ENCODE data around the gene KAT7.

DNA sequence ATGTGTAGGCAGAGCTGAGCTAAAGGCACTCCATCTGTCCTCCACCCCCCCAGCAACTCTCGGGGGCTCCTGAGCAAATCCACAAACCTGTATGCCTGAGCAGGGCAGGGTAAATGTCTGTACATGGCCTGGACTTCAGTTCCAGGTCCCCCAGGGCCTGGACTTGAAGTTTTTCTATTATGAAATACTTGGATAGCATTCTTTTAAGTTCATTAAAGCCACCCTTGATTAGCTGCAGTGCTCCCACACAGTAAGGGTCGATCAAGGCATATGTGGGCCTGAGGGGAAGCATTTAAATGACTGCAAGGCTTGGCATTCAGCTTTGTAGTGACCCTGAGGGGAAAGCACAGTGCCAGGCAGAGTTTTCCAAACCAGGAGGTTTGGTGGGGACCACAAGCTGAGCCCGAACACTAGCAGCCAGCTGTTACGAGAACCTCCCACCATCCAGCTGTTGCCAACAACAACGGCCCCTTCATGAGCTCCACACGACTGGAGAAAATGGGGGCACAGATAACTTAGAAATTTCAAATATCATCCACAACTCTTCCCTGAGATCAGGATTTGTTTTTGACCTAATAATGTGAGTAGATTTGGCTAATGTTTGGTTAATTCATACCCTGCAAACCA is 31.2 kb upstream of the KAT7 start:
- TF ChIP-seq GATA3 (IDR thresholded peaks at IDR 0.05; ENCODE audit: low read depth, low read length) (no peak), GATA2 (IDR thresholded peaks at IDR 0.05; ENCODE audit: low read depth, low read length) (no peak)

Data from SH-SY5Y (cell line).